ENCODE measurements around the gene PPP2R5C. TPM values are rescaled to one million over a fixed set of nuclear protein-coding genes. Genes with fewer than 3 reads are reported as not detected.

PPP2R5C gene
- total RNA-seq, 3 donors from 2014 or later = 160 to 180 (median 173) TPM

GRCh38 chr14:101819251-101819990 is 57.9 kb downstream of the PPP2R5C start:
- DNase-seq (peak; percentile 46), ATAC-seq (no peak)
- H3K9me3 Mint-ChIP-seq = no peaks in the 10 kb centered on the region
- H3K27me3 Mint-ChIP-seq (ENCODE audit: low read depth) = no peaks in the 10 kb centered on the region
- peaks cover 15% of the 10 kb centered on the region for H3K36me3 Mint-ChIP-seq (ENCODE audit: insufficient read depth)
- peak overlapping the region; percentile 77 for H3K4me3 Mint-ChIP-seq
- H3K4me1 Mint-ChIP-seq (ENCODE audit: low read depth) = peaks cover 85% of the 10 kb centered on the region

GRCh38 chr14:101820283-101820798 is 58.8 kb downstream of the PPP2R5C start:
- H3K4me1 Mint-ChIP-seq (ENCODE audit: low read depth) = peaks cover 82% of the 10 kb centered on the region
- H3K36me3 Mint-ChIP-seq (ENCODE audit: insufficient read depth) = peaks cover 14% of the 10 kb centered on the region
- H3K27me3 Mint-ChIP-seq (ENCODE audit: low read depth) = no peaks in the 10 kb centered on the region
- H3K4me3 Mint-ChIP-seq = peak overlapping the region; percentile 77
- no peaks in the 10 kb centered on the region for H3K9me3 Mint-ChIP-seq
- DNase-seq (peak; percentile 24), ATAC-seq (peak in 1 of 2 donors; percentile 6)

- peak overlapping the region; percentile 76 for H3K4me3 Mint-ChIP-seq
- H3K27me3 Mint-ChIP-seq (ENCODE audit: low read depth) = no peaks in the 10 kb centered on the region
- DNase-seq (peak; percentile 52), ATAC-seq (no peak)
- peaks cover 82% of the 10 kb centered on the region for H3K4me1 Mint-ChIP-seq (ENCODE audit: low read depth)
- H3K9me3 Mint-ChIP-seq = no peaks in the 10 kb centered on the region
- H3K36me3 Mint-ChIP-seq (ENCODE audit: insufficient read depth) = peaks cover 15% of the 10 kb centered on the region
These were observed 60.0 kb downstream of the PPP2R5C start for GRCh38 chr14:101821528-101821927.

GRCh38 chr14:101823066-101823465 is 61.6 kb downstream of the PPP2R5C start:
- Mint-ChIP-seq H3K4me3 (peak overlapping the region; percentile 76), H3K9me3 (no peaks in the 10 kb centered on the region), H3K27me3 (ENCODE audit: low read depth) (no peaks in the 10 kb centered on the region), H3K4me1 (ENCODE audit: low read depth) (peaks cover 86% of the 10 kb centered on the region), H3K36me3 (ENCODE audit: insufficient read depth) (peaks cover 18% of the 10 kb centered on the region)
- DNase-seq (no peak), ATAC-seq (no peak)

- peak; percentile 79 to 84 for ATAC-seq
- H3K4me3 Mint-ChIP-seq = peak overlapping the region; percentile 76
- DNase-seq = peak; percentile 64
- H3K4me1 Mint-ChIP-seq (ENCODE audit: low read depth) = peaks cover 84% of the 10 kb centered on the region
- H3K36me3 Mint-ChIP-seq (ENCODE audit: insufficient read depth) = peaks cover 20% of the 10 kb centered on the region
- no peaks in the 10 kb centered on the region for H3K27me3 Mint-ChIP-seq (ENCODE audit: low read depth)
- H3K9me3 Mint-ChIP-seq = no peaks in the 10 kb centered on the region
These were observed 62.1 kb downstream of the PPP2R5C start for GRCh38 chr14:101823511-101824120.

GRCh38 chr14:101824339-101824727 is 62.8 kb downstream of the PPP2R5C start:
- no peak for DNase-seq
- peaks cover 84% of the 10 kb centered on the region for H3K4me1 Mint-ChIP-seq (ENCODE audit: low read depth)
- H3K27me3 Mint-ChIP-seq (ENCODE audit: low read depth) = no peaks in the 10 kb centered on the region
- peak overlapping the region; percentile 76 for H3K4me3 Mint-ChIP-seq
- H3K9me3 Mint-ChIP-seq = no peaks in the 10 kb centered on the region
- no peak for ATAC-seq
- H3K36me3 Mint-ChIP-seq (ENCODE audit: insufficient read depth) = peaks cover 20% of the 10 kb centered on the region

- DNase-seq (no peak), ATAC-seq (no peak)
- Mint-ChIP-seq H3K27me3 (ENCODE audit: low read depth) (no peaks in the 10 kb centered on the region), H3K4me1 (ENCODE audit: low read depth) (peaks cover 87% of the 10 kb centered on the region), H3K4me3 (peak overlapping the region; percentile 76), H3K36me3 (ENCODE audit: insufficient read depth) (peaks cover 17% of the 10 kb centered on the region), H3K9me3 (no peaks in the 10 kb centered on the region)
These were observed 64.3 kb downstream of the PPP2R5C start for GRCh38 chr14:101825797-101826196.

- peaks cover 89% of the 10 kb centered on the region for H3K4me1 Mint-ChIP-seq (ENCODE audit: low read depth)
- peaks cover 17% of the 10 kb centered on the region for H3K36me3 Mint-ChIP-seq (ENCODE audit: insufficient read depth)
- no peaks in the 10 kb centered on the region for H3K9me3 Mint-ChIP-seq
- ATAC-seq = no peak
- no peaks in the 10 kb centered on the region for H3K27me3 Mint-ChIP-seq (ENCODE audit: low read depth)
- DNase-seq = no peak
- peak overlapping the region; percentile 76 for H3K4me3 Mint-ChIP-seq
These were observed 64.8 kb downstream of the PPP2R5C start for GRCh38 chr14:101826351-101826750.

GRCh38 chr14:101827286-101827685 is 65.8 kb downstream of the PPP2R5C start:
- peaks cover 21% of the 10 kb centered on the region for H3K36me3 Mint-ChIP-seq (ENCODE audit: insufficient read depth)
- H3K4me1 Mint-ChIP-seq (ENCODE audit: low read depth) = peaks cover 88% of the 10 kb centered on the region
- ATAC-seq = no peak
- no peaks in the 10 kb centered on the region for H3K27me3 Mint-ChIP-seq (ENCODE audit: low read depth)
- peak overlapping the region; percentile 49 for H3K4me3 Mint-ChIP-seq
- no peak for DNase-seq
- H3K9me3 Mint-ChIP-seq = no peaks in the 10 kb centered on the region

- Mint-ChIP-seq H3K36me3 (ENCODE audit: insufficient read depth) (peaks cover 24% of the 10 kb centered on the region), H3K4me3 (peak overlapping the region; percentile 49), H3K4me1 (ENCODE audit: low read depth) (peaks cover 87% of the 10 kb centered on the region), H3K27me3 (ENCODE audit: low read depth) (no peaks in the 10 kb centered on the region), H3K9me3 (no peaks in the 10 kb centered on the region)
- DNase-seq = no peak
- no peak for ATAC-seq
These were observed 66.5 kb downstream of the PPP2R5C start for GRCh38 chr14:101828046-101828445.

- Mint-ChIP-seq H3K4me3 (no peak overlapping the region), H3K9me3 (no peaks in the 10 kb centered on the region), H3K4me1 (ENCODE audit: low read depth) (peaks cover 92% of the 10 kb centered on the region), H3K36me3 (ENCODE audit: insufficient read depth) (peaks cover 26% of the 10 kb centered on the region), H3K27me3 (ENCODE audit: low read depth) (no peaks in the 10 kb centered on the region)
- ATAC-seq (no peak), DNase-seq (no peak)
These were observed 68.8 kb downstream of the PPP2R5C start for GRCh38 chr14:101830271-101830670.

- Mint-ChIP-seq H3K4me1 (ENCODE audit: low read depth) (peaks cover 90% of the 10 kb centered on the region), H3K36me3 (ENCODE audit: insufficient read depth) (peaks cover 20% of the 10 kb centered on the region), H3K27me3 (ENCODE audit: low read depth) (no peaks in the 10 kb centered on the region), H3K9me3 (no peaks in the 10 kb centered on the region), H3K4me3 (no peak overlapping the region)
- DNase-seq = no peak
- ATAC-seq = no peak
These were observed 71.5 kb downstream of the PPP2R5C start for GRCh38 chr14:101833045-101833444.

- DNase-seq = no peak
- ATAC-seq = no peak
- Mint-ChIP-seq H3K4me3 (no peak overlapping the region), H3K9me3 (no peaks in the 10 kb centered on the region), H3K4me1 (ENCODE audit: low read depth) (peaks cover 89% of the 10 kb centered on the region), H3K27me3 (ENCODE audit: low read depth) (no peaks in the 10 kb centered on the region), H3K36me3 (ENCODE audit: insufficient read depth) (peaks cover 18% of the 10 kb centered on the region)
These were observed 72.9 kb downstream of the PPP2R5C start for GRCh38 chr14:101834397-101834796.

GRCh38 chr14:101834800-101835547 is 73.5 kb downstream of the PPP2R5C start:
- Mint-ChIP-seq H3K27me3 (ENCODE audit: low read depth) (no peaks in the 10 kb centered on the region), H3K9me3 (no peaks in the 10 kb centered on the region), H3K36me3 (ENCODE audit: insufficient read depth) (peaks cover 16% of the 10 kb centered on the region), H3K4me1 (ENCODE audit: low read depth) (peaks cover 89% of the 10 kb centered on the region), H3K4me3 (no peak overlapping the region)
- DNase-seq = no peak
- ATAC-seq = no peak
